SU-DHL-6 (cell line): ENCODE results near the gene MOG.

ENCODE experiments used
- H2AFZ ChIP-seq: fragments of 200-600 bp; sonication (generic); 2 replicates; pipeline ENCODE4 v1.6.1; 2014; ENCODE audit warnings: low read depth, mild to moderate bottlenecking, moderate library complexity, mixed read lengths, antibody characterized with exemption, low read length; ENCODE audit not compliant: severe bottlenecking
- H3F3A ChIP-seq: fragments of 200-600 bp; shearing (Covaris generic); 2 replicates; pipeline ENCODE4 v1.6.0; 2016; ENCODE audit warnings: antibody characterized with exemption, mild to moderate bottlenecking; ENCODE audit not compliant: insufficient read depth
- H3K27ac ChIP-seq: fragments of 200-600 bp; sonication (generic); 2 replicates; pipeline ENCODE4 v1.5.1; 2016; ENCODE audit warnings: low read depth, mild to moderate bottlenecking, low read length, moderate library complexity, mixed read lengths
- H3K27me3 ChIP-seq: fragments of 200-600 bp; sonication (generic), shearing (Covaris generic); 2 replicates; pipeline ENCODE4 v1.6.0; 2014; ENCODE audit warnings: mild to moderate bottlenecking, low read length
- H3K36me3 ChIP-seq: fragments of 200-600 bp; sonication (generic); 2 replicates; pipeline ENCODE4 v1.6.1; 2014; ENCODE audit warnings: mild to moderate bottlenecking, low read length, mixed read lengths
- H3K4me2 ChIP-seq: fragments of 300-600, 200-600 bp; shearing (Covaris generic), sonication (generic); 2 replicates; pipeline ENCODE4 v1.6.0; 2014; ENCODE audit warnings: low read length, low read depth, mild to moderate bottlenecking; ENCODE audit not compliant: poor library complexity, severe bottlenecking
- H3K4me3 ChIP-seq: fragments of 200-600 bp; sonication (generic); 2 replicates; pipeline ENCODE4 v1.5.1; 2014; ENCODE audit warnings: antibody characterized with exemption, low read length, mild to moderate bottlenecking, mixed read lengths; ENCODE audit not compliant: insufficient read depth, poor library complexity, severe bottlenecking
- H3K79me2 ChIP-seq: fragments of 200-600 bp; sonication (generic); 2 replicates; pipeline ENCODE4 v1.6.1; 2014; ENCODE audit warnings: mild to moderate bottlenecking, low read length, moderate library complexity; ENCODE audit not compliant: insufficient read depth
- H3K9ac ChIP-seq: fragments of 200-600 bp; sonication (generic); 2 replicates; pipeline ENCODE4 v1.7.0; 2014; ENCODE audit warnings: mild to moderate bottlenecking, low read length
- H3K9me2 ChIP-seq: fragments of 200-600 bp; sonication (generic); replicated peaks from 2 replicates; pipeline ENCODE4 v1.6.1; 2014; ENCODE audit warnings: low read length; ENCODE audit not compliant: insufficient read depth
- H3K9me3 ChIP-seq: fragments of 200-600 bp; sonication (generic); 2 replicates; pipeline ENCODE4 v1.6.1; 2014; ENCODE audit warnings: low read length, mixed read lengths; ENCODE audit not compliant: insufficient read depth
- H4K20me1 ChIP-seq: fragments of 200-600 bp; sonication (generic); 2 replicates; pipeline ENCODE4 v1.6.1; 2014; ENCODE audit warnings: low read depth, mild to moderate bottlenecking, antibody characterized with exemption, low read length, moderate library complexity, mixed read lengths
- CTCF ChIP-seq: fragments of 200-600 bp; sonication (generic); IDR thresholded peaks from one replicate; pipeline ENCODE4 v1.5.1; 2017; ENCODE audit warnings: antibody characterized with exemption, mild to moderate bottlenecking, low read length, moderate library complexity; ENCODE audit not compliant: insufficient read depth, poor library complexity, severe bottlenecking
- EZH2phosphoT487 ChIP-seq: fragments of 200-600 bp; sonication (generic), shearing (Covaris generic); conservative IDR thresholded peaks from 2 replicates; pipeline ENCODE4 v1.6.1; 2018; ENCODE audit warnings: mild to moderate bottlenecking, antibody characterized with exemption, low read length, moderate library complexity, mixed read lengths

Gene MOG

GRCh38 chr6:29656798-29657197 lies at the start of gene MOG:
Gene MOG (plus strand): TSS chr6:29657092. CDS start chr6:29657210, 118 bp downstream.
- Histone ChIP-seq H3K4me3 (no peak within 1 kb of the TSS), H2AFZ (no peak within 1 kb of the TSS), H4K20me1 (no peaks in the 10 kb centered on the region), H3K79me2 (no peaks in the 10 kb centered on the region), H3K36me3 (no peaks in the 10 kb centered on the region), H3K4me2 (no peak within 1 kb of the TSS), H3K9me3 (no peaks in the 10 kb centered on the region), H3K9ac (no peak within 1 kb of the TSS), H3K27me3 (no peaks in the 10 kb centered on the region), H3F3A (no peaks in the 10 kb centered on the region), H3K9me2 (no peaks in the 10 kb centered on the region), H3K27ac (no peak within 1 kb of the TSS)
- TF ChIP-seq EZH2phosphoT487 (no peak), CTCF (no peak)

- H3F3A ChIP-seq, result no peaks in the 10 kb centered on the region
- TF ChIP-seq EZH2phosphoT487 (no peak), CTCF (no peak)
These were observed 48.8 kb upstream of the MOG start for GRCh38 chr6:29608131-29608530.

GRCh38 chr6:29610540-29610939 lies 46.4 kb upstream of the MOG start:
- Histone ChIP-seq H3K27me3 (no peaks in the 10 kb centered on the region), H3K9me2 (no peaks in the 10 kb centered on the region), H3F3A (no peaks in the 10 kb centered on the region), H3K36me3 (no peaks in the 10 kb centered on the region), H3K27ac (no peak overlapping the region), H3K9ac (no peak overlapping the region), H3K79me2 (no peaks in the 10 kb centered on the region), H3K4me2 (no peak overlapping the region), H2AFZ (no peak overlapping the region), H3K4me3 (no peak overlapping the region), H4K20me1 (no peaks in the 10 kb centered on the region), H3K9me3 (no peaks in the 10 kb centered on the region)
- no peak for TF ChIP-seq EZH2phosphoT487
- no peak for TF ChIP-seq CTCF

More at GRCh38 chr6:29608131-29608530, 48.8 kb upstream of the MOG start:
- no peaks in the 10 kb centered on the region for H3K79me2 ChIP-seq
- no peak overlapping the region for H3K27ac ChIP-seq
- H2AFZ ChIP-seq, result no peak overlapping the region
- H3K27me3 ChIP-seq, result no peaks in the 10 kb centered on the region
- no peaks in the 10 kb centered on the region for H3K9me3 ChIP-seq
- H3K9me2 ChIP-seq, result no peaks in the 10 kb centered on the region
- no peaks in the 10 kb centered on the region for H3K36me3 ChIP-seq
- no peak overlapping the region for H3K9ac ChIP-seq
- no peaks in the 10 kb centered on the region for H4K20me1 ChIP-seq
- H3K4me3 ChIP-seq, result no peak overlapping the region
- no peak overlapping the region for H3K4me2 ChIP-seq
